HG03378 (cell line): ENCODE results near the gene TMEM144.
A peak's percentile ranks its signal among the peaks of the same experiment; 100 is the strongest.
"Not testable (repeated sequence)": the region's sequence is repeated elsewhere in the genome, so short reads cannot be mapped to it uniquely, and the experiment has no call there.

Source experiments
- ATAC-seq: cut with Tn5 transposase; IDR thresholded peaks from one replicate; pipeline ENCODE4 v1.9.1; 2021; ENCODE audit warnings: mild to moderate bottlenecking, moderate library complexity; ENCODE audit not compliant: unreplicated experiment

Gene TMEM144

DNA sequence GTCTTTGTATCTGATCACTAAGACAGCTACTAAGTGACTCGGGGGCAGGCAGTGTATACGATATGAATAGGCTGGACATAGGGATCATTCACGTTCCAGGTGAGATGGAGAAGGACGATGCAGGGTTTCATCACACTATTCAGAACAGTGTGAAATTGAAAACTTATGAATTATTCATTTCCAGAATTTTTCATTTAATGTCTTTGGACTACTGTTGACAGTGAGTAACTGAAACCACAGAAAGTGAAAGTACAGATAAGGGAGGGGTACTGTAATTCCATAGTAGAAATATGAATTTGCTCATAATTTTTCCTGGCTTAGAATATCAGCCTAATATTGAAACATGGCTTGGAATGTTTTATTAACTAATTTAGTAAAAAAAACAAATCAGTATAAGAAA, 24.4 kb downstream of the TMEM144 start:
- no peak for ATAC-seq

DNA sequence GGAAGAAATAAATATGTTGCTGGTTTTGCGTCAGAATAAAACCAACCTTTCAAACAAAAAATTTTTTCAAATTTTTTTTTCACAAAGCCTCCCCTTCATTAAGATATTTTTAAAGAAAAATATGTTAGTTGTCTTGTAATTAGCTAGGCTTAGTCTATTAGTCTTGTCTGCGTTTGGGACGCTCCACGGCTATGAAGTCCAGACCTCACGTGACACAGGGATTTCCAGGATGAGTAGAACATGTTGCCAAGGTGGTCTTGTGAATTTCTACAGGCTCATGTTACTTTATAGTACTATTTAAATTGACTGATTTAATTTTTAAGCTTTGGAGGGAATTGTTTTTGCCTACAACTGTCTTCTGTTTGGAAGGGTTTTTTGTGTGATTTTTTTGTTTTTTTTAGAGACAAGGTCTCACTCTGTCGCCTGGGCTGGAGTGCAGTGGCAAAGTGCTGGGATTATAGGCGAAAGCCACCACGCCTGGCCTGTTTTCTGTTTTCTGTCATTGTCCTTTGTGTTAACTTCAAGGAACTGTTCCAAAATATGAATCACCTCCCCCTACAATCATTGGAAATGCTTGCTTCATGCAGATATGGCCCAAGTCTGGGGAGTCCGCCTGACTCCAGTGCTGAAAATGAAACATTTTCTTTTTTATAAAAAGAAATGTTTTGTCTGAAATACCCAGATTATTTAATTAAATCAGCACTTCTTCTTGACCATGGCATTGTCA, 26.2 kb downstream of the TMEM144 start:
- no peak for ATAC-seq

DNA sequence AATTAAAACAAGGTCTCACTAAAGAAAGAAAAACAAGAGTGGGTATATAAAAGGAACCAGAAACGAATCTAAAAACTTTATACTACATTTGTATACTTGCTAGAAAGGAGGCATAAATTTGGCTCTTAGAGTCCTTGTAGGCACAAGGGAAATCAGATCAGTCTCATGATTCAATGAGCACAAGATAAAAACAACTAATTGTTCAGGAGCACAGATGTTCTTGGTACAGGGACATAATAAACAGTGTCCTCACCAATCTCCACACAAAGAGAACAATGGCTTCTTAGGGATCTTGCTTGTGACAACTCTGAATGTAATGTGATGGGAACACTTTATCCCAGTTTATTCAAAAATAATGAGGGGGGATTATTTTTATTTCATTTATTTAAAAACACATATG, 28.3 kb downstream of the TMEM144 start:
- ATAC-seq: no peak

GRCh38 chr4:158239196-158239595, 28.9 kb downstream of the TMEM144 start:
- ATAC-seq: no peak

DNA sequence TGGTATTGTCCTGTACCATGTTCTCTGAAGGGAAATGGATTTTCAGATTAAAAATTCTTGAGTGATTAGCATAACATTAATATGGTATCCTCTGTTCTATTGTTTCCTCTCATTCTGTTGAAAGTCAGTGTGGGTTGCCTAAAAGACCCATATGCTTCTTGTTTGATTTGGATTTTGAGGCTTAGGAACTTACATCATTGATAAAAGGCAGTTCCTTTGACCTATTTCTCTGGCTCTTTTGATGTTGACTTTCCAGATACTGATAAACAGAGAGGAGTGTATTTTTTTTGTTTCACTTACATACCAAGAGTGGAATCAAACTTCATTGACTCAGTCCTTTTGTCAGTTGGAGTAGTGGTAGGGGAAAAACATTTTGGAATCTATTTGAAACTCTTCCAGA, 32.8 kb downstream of the TMEM144 start:
- ATAC-seq: no peak

DNA sequence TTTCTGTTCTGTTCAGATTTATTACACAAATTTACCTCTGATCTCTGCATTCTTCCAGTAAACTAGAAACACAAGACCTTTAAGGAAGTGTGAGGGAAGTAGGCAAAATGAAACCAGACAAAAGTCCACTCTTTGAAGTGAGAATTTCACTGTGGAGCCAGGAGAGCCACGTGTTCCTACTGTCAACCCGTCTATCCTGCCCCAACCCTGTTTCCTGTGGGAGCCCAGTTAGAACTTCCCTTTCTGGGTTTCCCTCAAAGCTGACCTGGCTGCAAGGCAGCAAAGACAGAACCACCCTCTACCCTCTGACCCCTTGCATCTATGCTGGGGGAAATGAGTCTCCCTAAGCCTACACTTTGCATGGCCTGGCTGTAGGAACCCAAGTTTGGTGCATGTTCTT, 40.0 kb downstream of the TMEM144 start:
- ATAC-seq: no peak

- peak; percentile 88 for ATAC-seq
These were observed 43.2 kb downstream of the TMEM144 start for GRCh38 chr4:158253350-158253980.

DNA sequence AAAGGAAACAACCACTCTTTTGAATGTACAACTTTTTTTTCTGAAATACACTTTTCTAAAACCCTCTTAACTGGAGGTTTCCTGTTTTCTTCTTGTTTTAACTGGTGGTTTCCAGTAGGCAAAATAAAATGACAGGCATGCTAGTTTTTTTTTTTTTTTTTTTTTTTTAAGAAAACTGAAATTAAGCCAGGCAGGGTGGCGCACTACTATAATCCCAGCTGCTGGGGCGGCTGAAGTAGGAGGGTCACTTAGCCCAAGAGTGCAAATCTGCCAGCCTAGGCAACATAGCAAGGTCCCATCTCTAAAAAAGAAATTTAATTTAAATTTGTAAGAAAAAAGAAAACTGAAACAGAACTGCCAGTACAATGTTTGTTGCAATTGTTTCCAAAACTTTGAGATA, 44.0 kb downstream of the TMEM144 start:
- no peak for ATAC-seq

GRCh38 chr4:158255727-158256324, 45.5 kb downstream of the TMEM144 start:
- peak; percentile 68 for ATAC-seq

DNA sequence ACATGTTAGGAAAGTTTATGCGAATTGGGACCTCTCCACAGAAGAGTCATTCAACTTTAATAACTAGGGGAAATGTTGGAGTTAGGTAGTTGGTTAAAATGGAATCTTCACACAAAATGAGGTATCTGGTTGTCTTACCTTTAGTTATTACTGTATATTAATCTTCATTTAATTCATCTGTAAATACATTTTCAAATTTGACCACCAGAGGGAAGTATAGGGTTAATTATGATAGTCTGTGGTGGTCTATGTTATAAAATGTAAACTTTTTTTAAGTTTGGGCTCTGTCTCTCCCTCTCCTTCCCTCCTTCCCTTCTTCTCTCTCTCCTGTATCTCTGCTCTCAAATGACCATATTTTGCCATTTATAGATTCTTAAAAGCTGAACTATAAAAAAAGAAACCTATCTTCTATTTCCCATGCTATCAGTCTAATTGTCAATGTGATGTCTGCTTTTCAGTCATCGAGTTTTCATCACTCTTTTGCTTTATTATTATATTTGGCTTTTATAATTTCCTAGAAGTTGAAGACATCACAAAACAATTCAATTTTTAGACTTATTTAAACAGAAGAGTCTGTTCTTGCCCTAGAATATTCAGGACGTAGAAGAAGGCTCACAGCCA, 49.8 kb downstream of the TMEM144 start:
- peak; percentile 47 for ATAC-seq

DNA sequence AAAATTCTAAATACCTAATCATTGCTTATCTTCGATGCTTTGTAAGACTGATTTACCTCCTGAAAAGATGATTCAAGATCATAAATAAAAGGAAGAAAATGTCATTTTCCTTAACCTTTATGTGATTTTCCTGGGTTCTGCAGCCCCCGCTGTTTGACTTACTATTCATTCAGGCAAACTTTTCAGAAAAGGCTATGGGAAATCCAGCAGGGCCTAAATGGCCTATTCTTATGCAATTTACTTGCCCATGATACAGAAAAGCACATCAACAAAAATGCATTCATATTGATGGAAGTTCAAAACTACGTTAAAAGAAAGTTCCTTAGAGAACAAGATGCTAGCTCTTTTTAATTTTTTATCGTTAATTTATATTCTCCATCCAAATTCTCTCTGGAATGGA, 51.2 kb downstream of the TMEM144 start:
- ATAC-seq: no peak

- no peak for ATAC-seq
These were observed 58.3 kb downstream of the TMEM144 start for GRCh38 chr4:158268553-158268952.

- no peak for ATAC-seq
These were observed 64.3 kb downstream of the TMEM144 start for GRCh38 chr4:158274636-158275035.

GRCh38 chr4:158277558-158277957, 67.3 kb downstream of the TMEM144 start:
- no peak for ATAC-seq

GRCh38 chr4:158279052-158279451, 68.8 kb downstream of the TMEM144 start:
- ATAC-seq: not testable (repeated sequence)

GRCh38 chr4:158280856-158281255, 70.6 kb downstream of the TMEM144 start:
- ATAC-seq: no peak

GRCh38 chr4:158282252-158282651, 72.0 kb downstream of the TMEM144 start:
- ATAC-seq: no peak

GRCh38 chr4:158285429-158286216, 75.3 kb downstream of the TMEM144 start:
- no peak for ATAC-seq

DNA sequence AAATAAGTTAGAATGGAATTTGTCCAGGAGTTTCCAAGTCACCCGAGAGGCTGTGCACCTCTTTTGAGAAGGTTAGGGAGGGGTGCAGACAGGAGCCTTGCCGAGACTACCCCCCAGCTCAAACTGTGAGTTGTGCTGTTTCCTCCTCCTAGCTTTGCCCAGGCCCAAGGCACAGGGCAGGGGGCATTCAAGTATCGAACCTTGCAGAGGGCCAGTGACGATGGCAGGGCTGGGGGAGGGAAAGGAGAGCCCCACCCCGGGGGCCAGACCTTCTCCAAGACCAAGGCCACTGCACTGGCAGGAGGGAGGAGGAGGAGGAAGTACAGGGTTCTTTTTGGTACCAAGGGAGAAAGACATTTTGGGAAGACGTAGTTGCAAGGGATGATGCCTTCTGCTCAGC, 80.6 kb downstream of the TMEM144 start:
- ATAC-seq: no peak

GRCh38 chr4:158291334-158292055, 81.2 kb downstream of the TMEM144 start:
- ATAC-seq: no peak
